Hematopoietic multipotent progenitor cell treated with erythropoietin and hydrocortisone succinate and interleukin-3 and kit ligand, for 6 days (in vitro differentiated cells): Measurements from ENCODE around the gene SDK2.
"Not testable (repeated sequence)": the region's sequence is repeated elsewhere in the genome, so short reads cannot be mapped to it uniquely, and the experiment has no call there.

Experiments used
- DNase-seq: peaks from one replicate; pipeline ENCODE4 v3.0.0-alpha.2; 2015

Gene SDK2

GRCh38 chr17:73474370-73474988 lies 169.8 kb downstream of the SDK2 start:
- DNase-seq, result peak; percentile 99

GRCh38 chr17:73472715-73473114 lies 171.5 kb downstream of the SDK2 start:
- not testable (repeated sequence) for DNase-seq

GRCh38 chr17:73471924-73472323 lies 172.3 kb downstream of the SDK2 start:
- no peak for DNase-seq

GRCh38 chr17:73470316-73470826 lies 173.9 kb downstream of the SDK2 start:
- no peak for DNase-seq

GRCh38 chr17:73469311-73469710 lies 174.9 kb downstream of the SDK2 start:
- no peak for DNase-seq

- DNase-seq, result no peak
These were observed 176.0 kb downstream of the SDK2 start for GRCh38 chr17:73468221-73468620.

GRCh38 chr17:73467651-73468050 lies 176.6 kb downstream of the SDK2 start:
- DNase-seq, result no peak

- DNase-seq, result no peak
These were observed 177.4 kb downstream of the SDK2 start for GRCh38 chr17:73466704-73467433.

GRCh38 chr17:73465953-73466230 lies 178.4 kb downstream of the SDK2 start:
- no peak for DNase-seq

GRCh38 chr17:73465130-73465952 lies 178.9 kb downstream of the SDK2 start:
- DNase-seq, result no peak

- no peak for DNase-seq
These were observed 179.8 kb downstream of the SDK2 start for GRCh38 chr17:73464447-73464846.

- DNase-seq, result no peak
These were observed 180.4 kb downstream of the SDK2 start for GRCh38 chr17:73463821-73464220.

GRCh38 chr17:73462823-73463222 lies 181.4 kb downstream of the SDK2 start:
- no peak for DNase-seq

GRCh38 chr17:73459980-73460379 lies 184.3 kb downstream of the SDK2 start:
- DNase-seq, result no peak

GRCh38 chr17:73455767-73456166 lies 188.5 kb downstream of the SDK2 start:
- DNase-seq, result no peak

- DNase-seq, result no peak
These were observed 189.1 kb downstream of the SDK2 start for GRCh38 chr17:73455050-73455687.

GRCh38 chr17:73453494-73453893 lies 190.8 kb downstream of the SDK2 start:
- DNase-seq, result not testable (repeated sequence)

GRCh38 chr17:73453090-73453489 lies 191.2 kb downstream of the SDK2 start:
- DNase-seq, result no peak

- peak; percentile 33 for DNase-seq
These were observed 192.2 kb downstream of the SDK2 start for GRCh38 chr17:73452009-73452408.

GRCh38 chr17:73447319-73447718 lies 196.9 kb downstream of the SDK2 start:
- DNase-seq, result no peak

GRCh38 chr17:73446617-73447016 lies 197.6 kb downstream of the SDK2 start:
- no peak for DNase-seq

- no peak for DNase-seq
These were observed 198.8 kb downstream of the SDK2 start for GRCh38 chr17:73445466-73445865.

GRCh38 chr17:73444021-73444420 lies 200.2 kb downstream of the SDK2 start:
- DNase-seq, result no peak
